GM21360 (cell line): ENCODE results near the gene TMEM125.

ENCODE experiments used
- ATAC-seq: cut with Tn5 transposase; IDR thresholded peaks from one replicate; pipeline ENCODE4 v1.9.1; 2021; ENCODE audit warnings: mild to moderate bottlenecking, moderate library complexity; ENCODE audit not compliant: unreplicated experiment

TMEM125 gene

DNA sequence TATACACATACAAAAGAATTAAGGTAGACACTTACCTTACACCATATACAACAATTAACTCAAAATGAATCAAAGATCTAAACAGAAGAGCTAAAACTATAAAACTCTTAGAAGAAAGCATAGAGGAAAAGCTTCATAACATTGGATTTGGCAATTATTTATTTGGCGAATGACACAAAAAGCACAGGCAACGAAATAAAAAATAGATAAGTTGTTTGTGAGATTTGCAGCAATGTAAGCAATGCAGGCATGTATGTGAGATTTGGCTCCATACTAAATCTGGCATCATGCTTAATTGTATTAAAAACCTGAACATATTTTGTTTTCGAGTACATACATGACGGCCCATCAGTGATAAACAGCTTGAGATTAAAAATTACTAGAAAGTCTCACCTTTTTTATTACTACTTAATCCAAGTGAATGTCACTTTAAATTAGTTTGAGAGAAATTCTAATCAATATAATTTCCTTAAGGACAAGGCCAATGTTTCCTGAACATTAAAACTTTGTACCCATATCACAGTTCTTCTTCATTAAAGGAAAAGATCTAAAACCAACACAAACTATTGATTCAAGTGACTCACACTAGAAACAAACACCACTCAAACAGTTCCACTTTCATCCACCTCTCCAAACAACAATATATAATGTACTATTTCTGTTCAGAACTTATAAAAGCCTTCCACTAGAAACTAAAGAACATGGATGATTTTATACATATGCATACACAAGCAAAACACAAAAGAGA, 23.1 kb upstream of the TMEM125 start:
- no peak for ATAC-seq

DNA sequence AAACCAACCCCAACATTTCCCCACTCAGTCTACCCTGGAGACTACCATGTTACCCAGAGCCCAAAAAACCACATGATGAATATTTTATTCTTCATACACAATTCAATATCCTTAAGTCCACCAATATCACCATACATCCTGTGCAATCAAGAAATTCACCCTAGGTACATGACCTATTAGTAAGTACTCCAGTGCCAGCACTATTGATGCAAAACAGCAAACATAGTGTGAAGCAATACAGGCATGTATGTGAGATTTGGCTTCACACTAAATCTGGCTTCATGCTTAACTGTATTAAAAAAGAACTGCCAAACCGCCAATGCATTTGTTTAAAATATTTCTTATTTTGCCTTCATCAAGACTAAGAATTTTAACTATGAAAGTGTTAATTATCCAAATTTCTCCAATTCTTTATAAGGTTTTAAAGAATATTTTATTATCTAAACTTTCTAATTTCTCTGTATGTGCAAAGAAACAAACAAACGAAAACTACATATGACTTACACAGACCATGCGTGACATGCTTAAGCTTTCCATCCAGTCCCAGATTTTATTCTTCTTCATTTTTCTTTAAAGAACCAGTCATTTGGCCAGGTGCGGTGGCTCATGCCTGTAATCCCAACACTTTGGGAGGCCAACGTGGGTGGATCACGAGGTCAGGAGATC, 22.4 kb upstream of the TMEM125 start:
- ATAC-seq: no peak

- ATAC-seq: no peak
These were observed 19.4 kb upstream of the TMEM125 start for GRCh38 chr1:43250351-43250761.

DNA sequence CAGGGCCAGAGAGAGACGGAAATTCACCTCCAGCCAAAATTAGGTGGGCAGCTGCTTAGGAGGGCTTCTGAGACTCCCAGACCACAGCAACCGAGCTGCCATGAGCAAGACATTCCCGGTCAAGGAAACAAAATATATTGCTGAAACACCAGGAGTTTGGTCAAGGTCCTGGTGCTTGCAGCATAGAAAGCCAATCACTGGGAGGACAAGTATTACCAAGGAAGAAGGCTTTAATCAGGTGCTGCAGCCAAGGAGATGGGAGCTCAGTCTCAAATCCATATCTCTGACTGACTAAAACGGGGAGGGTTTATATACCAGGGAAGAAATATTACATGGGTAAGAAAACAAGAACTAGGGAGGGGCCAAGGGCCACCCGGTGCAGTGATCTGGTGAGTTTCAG, 18.8 kb upstream of the TMEM125 start:
- no peak for ATAC-seq

DNA sequence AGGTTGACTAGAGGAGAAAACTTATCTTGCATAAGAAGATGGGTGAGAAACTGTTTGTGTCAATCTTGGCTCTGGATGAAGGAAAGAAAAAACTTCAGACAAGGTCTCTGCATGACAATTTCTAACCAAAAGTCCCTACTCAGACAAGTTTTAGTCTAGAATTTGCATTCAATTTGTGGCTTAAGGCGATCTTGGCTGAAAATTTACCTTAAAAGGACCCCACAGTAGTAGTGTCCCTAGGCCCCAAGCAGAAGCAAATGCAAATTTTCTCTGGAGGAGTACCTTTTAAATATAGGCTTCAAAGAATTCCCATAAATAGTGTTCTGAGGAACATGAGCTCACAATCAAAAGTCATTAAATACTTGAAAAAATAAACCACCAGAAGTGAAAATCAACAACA, 17.6 kb upstream of the TMEM125 start:
- no peak for ATAC-seq

GRCh38 chr1:43253173-43253572, 16.6 kb upstream of the TMEM125 start:
- ATAC-seq: no peak

- ATAC-seq: no peak
These were observed 15.9 kb upstream of the TMEM125 start for GRCh38 chr1:43253876-43254275.

DNA sequence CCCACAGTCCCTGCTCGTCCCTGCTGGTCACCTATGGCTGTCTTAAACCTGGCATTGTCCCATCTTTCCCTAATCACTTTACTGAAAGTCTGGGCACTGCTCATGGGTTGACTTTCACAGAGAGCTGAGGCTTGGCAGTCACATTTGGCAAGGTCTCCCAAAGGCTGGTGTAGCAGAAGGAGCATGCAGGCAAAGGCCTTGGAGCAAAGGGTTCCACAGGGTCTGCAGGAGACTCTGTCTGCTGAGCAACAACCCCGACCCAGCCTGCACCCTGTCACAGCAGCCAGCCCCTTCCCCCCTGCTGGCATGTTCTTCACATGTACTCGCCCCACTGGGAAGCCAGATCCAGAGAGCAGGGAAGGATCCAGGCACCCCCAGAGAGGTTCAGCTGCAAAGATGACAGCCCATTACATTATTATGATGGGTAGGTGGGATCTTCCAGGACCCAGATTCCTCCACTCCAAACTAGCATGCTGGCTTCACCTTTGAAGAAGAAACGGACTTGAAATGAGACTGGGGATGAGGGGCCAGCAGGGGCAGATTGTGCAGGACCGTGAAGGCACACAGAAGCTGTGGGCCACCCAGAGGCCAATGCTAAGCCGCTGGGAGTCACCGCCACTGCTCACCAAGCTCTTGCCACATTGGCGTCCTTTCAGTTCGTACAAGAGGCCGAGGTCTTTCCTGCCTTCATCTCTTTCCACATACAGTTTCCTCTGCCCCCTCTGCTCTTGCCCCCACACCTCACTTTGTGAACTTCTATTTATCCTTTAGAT, 14.2 kb upstream of the TMEM125 start:
- ATAC-seq: no peak

DNA sequence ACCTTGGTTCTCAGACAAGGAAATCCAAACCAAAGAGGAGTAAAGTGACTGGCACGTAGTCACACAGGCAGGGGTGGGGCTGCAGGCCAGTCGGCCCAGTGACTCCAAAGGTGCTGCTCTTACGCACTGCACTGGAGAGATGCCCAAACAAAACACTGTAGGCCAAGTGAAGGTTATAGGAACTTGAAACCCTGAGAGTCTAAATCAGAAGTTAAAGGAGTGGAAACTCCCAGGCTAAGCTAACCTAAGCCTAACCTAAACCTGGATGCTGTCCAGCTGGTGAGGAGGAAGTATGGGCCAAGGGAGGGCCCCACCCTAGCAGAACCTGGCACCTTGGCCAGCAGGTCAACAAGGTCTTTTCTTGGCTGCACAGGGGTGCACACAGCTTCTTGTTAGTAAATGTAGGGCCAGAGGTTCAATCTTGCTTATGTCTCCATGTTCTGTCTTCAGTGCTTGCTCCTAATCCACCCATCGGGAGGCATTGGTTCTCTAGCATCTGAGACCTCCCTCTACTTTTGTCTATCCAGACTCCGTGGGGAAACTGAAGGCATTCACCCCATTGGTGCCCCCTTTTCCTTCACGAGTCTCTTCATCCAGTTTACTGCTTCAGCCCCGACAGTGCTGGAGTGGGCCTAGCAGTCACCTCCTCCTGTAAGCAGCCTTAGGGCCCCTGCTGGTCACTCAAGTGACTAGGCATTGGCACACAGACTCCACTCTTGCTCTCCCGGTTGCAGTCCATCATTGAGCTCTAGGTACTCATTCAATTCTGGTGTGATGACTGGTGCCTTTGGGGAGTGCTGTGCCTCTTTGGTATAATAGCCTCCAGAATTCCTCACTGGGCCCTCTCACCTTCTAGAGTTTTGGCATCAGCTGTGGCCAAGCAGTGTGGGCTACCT, 12.9 kb upstream of the TMEM125 start:
- ATAC-seq: no peak

DNA sequence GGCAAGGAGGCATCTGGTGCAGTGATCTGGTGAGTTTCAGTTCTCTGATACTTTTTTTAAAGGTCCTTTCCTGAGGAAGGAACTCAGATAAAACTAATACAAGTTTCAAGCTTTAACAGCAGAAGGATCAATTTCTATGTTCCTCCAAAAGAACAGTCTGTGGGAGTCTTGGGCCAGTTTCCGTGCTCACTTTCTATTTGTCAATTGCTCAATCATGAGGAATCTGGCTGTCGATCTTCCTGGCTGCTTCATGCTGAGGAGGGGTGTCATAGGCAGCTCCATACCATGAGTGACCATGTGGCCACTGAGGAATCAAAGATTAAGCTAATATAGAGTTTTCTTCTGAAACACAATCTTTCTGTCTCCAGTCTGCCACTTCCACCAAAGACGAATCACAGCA, 11.4 kb upstream of the TMEM125 start:
- no peak for ATAC-seq

DNA sequence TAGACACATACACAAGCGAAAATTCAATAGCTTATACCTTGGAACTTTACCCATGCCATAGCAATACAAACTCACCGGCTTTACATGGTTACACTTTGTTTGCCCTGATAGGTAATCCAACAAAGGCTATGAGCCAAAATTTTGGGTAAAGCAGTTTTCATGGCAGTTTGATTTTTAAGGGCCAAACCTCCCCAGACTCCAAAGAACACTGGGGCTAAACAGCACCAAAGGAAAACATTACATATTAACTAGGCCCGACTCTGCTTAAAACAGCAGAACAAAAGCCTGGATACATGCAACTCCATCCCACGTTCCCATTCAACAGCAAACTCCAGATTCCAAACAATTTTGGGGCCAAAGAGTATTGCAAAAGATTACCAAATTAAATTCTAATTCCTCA, 4.4 kb upstream of the TMEM125 start:
- ATAC-seq: no peak

DNA sequence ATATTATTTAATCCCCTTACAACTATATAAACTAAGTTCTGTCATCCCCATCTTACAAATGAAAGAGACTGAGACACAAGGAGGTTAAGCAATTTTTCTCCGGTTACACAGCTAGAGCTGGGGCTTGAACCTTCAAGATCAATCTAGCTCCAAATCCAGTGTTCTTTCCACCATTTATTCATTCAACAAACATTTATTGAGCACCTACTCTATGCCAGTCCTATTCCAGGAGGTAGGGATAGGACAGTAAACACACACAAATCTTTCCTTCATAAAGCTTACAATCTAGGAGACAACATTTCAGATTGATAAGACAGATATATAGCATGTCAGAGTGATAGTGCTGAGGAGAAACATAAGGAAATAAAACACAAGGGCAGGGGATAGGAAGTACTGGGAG, 2.9 kb upstream of the TMEM125 start:
- ATAC-seq: no peak

DNA sequence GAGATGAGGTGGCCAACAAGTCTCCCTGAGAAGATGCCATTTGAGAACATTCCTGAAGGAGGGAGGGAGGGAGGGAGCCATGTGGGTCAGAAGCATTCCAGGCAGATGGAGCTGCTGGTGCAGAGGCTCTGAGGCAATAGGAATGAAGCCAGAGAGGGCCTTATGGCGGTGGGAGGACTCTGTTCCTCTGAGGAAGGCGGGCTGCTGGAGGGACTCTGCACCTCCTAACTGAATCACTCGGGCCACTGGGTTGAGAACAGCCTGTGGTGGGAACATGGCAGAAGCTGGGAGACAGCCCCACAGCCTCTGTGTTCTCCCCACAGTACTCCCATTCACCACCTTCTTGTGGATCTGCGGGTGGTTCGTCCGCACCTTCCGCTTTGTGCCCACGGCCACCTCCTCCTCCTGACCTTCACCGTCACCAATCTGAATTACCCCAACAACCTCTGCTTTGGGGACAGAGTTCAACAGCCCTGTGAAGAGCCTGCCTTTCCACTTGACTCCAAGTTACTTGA, 2.4 kb upstream of the TMEM125 start:
- ATAC-seq: no peak

DNA sequence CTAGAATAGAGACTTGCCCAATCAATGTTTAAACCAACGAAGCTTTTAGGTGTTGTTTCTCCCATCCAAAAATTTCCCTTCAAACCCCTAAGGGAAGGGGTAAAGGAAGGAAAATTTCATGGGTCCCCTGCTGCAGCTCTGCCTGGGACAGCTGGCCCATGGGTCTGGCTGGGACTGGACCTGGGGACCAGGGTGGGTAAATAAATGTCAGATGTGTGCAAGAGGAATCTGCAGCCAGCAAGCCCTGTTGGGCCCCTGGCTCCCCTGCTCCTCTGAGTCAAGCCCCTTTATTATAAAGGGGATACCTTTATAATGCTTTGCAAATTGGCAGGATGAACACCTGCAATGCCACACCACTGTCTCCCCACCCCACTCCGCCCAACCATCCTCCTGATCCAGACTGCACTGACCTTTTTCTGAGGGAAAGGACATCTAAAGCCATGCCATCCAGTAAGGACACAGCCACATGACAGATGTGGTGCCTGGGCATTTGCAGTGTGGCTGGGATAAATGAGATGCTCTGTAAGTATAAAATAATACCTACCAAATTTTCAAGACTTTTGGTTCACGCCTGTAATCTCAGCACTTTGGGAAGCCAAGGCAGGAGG, 1.9 kb upstream of the TMEM125 start:
- ATAC-seq: no peak

DNA sequence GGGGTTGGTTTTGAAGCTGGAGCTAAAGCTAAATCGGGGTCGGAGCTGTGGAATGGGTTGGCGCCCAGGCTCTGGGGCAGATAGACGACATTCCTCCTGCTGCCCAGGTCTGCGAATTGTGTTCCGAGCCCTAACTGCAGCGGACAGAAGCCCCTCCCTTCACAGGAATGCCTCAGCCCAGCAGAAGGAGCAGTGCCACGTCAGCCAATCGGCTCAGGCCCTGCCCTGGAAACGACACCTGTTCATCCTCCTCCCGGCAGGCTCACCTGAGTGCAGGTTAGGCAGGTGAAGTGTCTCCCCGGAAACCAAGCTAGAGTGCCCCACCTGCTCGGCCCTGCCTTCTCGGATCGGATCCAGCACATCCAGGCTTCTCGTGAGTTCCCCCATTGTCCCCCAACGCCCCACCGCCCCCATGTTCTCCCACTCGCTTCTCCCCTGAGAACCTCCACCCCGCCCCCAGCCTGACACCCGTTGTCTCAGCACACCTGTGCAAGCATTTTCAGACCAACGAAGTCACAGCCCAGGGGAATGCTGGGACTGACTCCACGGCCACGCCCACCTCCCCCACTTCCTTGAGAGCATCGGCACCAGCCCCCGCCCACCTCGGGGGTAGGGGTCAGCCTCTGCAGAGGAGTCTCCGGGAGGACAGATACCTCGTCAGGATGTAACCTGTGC, 775 bp downstream of the TMEM125 start:
- ATAC-seq: no peak

DNA sequence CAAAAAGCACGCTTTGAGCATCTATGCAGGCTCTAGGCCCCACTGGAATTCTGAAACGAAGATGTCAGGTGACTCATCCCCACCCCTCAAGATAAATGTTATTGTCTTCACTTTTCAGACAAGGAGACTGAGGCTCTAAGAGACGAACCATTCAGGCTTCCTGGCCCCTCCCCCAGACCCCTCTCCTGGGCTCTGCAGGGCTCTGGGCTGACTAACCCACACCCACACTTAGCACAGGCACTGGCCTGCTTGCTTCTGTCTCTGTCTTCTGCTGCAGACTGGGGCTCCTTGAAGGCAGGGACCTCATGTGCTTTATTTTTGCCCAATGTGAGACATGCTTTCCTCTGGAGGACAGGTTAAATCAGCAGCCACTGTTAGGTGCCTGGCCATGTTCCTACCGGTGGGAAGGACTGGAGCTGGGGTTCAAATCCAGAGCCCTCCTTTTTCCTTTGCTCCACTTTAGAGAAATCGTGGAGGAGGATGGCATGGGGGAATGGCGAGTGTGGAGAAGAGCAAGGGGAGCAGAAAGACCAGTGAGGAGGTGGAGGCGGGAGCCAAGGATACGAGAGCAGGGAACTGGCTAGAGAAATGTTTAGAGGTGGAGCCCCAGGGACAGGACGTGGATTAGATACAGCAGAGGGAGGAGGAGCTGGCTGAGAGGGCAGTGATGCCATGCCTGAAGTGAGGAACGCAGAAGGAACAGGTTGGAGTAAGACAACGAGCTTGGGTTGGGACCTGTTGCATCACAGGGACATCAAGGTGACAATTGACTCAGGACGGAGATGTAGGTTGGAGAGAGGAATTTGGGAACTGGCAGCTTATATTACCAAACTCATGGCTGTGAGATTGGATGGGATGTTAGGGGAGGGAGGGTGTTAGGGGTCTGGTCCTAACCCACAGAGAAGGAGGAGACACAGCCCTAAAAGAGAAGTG, 1.7 kb downstream of the TMEM125 start:
- ATAC-seq: no peak

DNA sequence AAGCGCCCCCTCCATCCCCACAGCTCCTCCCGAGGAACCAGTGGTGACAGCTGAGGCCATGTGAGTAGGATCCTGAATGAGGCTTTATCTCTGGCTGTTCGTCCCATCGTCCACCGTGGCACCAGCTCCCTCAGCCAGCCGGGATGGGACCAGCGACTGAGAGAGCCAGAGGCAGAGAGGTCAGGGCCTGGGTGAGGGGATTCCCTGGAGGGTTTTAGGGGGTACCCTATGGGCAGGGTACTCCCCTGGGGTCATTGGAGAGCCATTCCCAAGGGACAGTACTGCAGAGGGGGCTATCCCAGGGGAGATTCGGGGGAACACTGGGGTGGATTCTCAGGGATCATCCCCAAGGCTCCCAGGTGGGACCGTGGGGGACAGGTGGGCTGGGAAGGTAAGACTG, 2.4 kb downstream of the TMEM125 start:
- ATAC-seq: no peak
